ENCODE data around the gene YBX2.
"Not testable (repeated sequence)": the region's sequence is repeated elsewhere in the genome, so short reads cannot be mapped to it uniquely, and the experiment has no call there.

The YBX2 gene

GRCh38 chr17:7294614-7295153 is at the start of gene YBX2:
YBX2 (minus strand) TSS chr17:7294639; CDS start chr17:7294500, 139 bp downstream.
- no peak for DNase-seq (ENCODE audit: low read depth in 2 of 2)

- no peak for DNase-seq (ENCODE audit: low read depth in 2 of 2)
Measured at GRCh38 chr17:7343250-7343649, 48.8 kb upstream of the YBX2 start.

GRCh38 chr17:7341842-7342241 is 47.4 kb upstream of the YBX2 start:
- no peak for DNase-seq (ENCODE audit: low read depth in 2 of 2)

- no peak for DNase-seq (ENCODE audit: low read depth in 2 of 2)
Measured at GRCh38 chr17:7340179-7340578, 45.7 kb upstream of the YBX2 start.

- not testable (repeated sequence) for DNase-seq (ENCODE audit: low read depth in 2 of 2)
Measured at GRCh38 chr17:7337600-7337999, 43.2 kb upstream of the YBX2 start.

- no peak for DNase-seq (ENCODE audit: low read depth in 2 of 2)
Measured at GRCh38 chr17:7336240-7337175, 42.1 kb upstream of the YBX2 start, which contains the start of gene ACAP1. ACAP1 (plus strand) TSS chr17:7336529; CDS start chr17:7336735, 206 bp downstream.

GRCh38 chr17:7335765-7336164 is 41.3 kb upstream of the YBX2 start:
- not testable (repeated sequence) for DNase-seq (ENCODE audit: low read depth in 2 of 2)

GRCh38 chr17:7334938-7335538 is 40.6 kb upstream of the YBX2 start:
- no peak for DNase-seq (ENCODE audit: low read depth in 2 of 2)

- DNase-seq (ENCODE audit: low read depth in 2 of 2): not testable (repeated sequence)
Measured at GRCh38 chr17:7332600-7333069, 38.2 kb upstream of the YBX2 start.

- DNase-seq (ENCODE audit: low read depth in 2 of 2): no peak
Measured at GRCh38 chr17:7332111-7332510, 37.7 kb upstream of the YBX2 start.

GRCh38 chr17:7330638-7331015 is 36.2 kb upstream of the YBX2 start:
- no peak for DNase-seq (ENCODE audit: low read depth in 2 of 2)

GRCh38 chr17:7329997-7330637 is 35.7 kb upstream of the YBX2 start:
- DNase-seq (ENCODE audit: low read depth in 2 of 2): peak in 1 of 2 experiments; percentile 45

- peak; percentile 98 for DNase-seq (ENCODE audit: low read depth in 2 of 2)
Measured at GRCh38 chr17:7329374-7329996, 35.0 kb upstream of the YBX2 start.

GRCh38 chr17:7328840-7329373 is 34.5 kb upstream of the YBX2 start, which contains the start of gene NEURL4:
NEURL4 (minus strand) TSS chr17:7329335; CDS start chr17:7329312, 23 bp downstream.
- DNase-seq (ENCODE audit: low read depth in 2 of 2): no peak

- no peak for DNase-seq (ENCODE audit: low read depth in 2 of 2)
Measured at GRCh38 chr17:7328009-7328408, 33.6 kb upstream of the YBX2 start.

GRCh38 chr17:7327501-7327900 is 33.1 kb upstream of the YBX2 start:
- DNase-seq (ENCODE audit: low read depth in 2 of 2): no peak

GRCh38 chr17:7327056-7327455 is 32.6 kb upstream of the YBX2 start:
- no peak for DNase-seq (ENCODE audit: low read depth in 2 of 2)

GRCh38 chr17:7326186-7326585 is 31.7 kb upstream of the YBX2 start:
- DNase-seq (ENCODE audit: low read depth in 2 of 2): no peak

GRCh38 chr17:7325031-7325528 is 30.6 kb upstream of the YBX2 start:
- no peak for DNase-seq (ENCODE audit: low read depth in 2 of 2)

GRCh38 chr17:7324438-7324779 is 30.0 kb upstream of the YBX2 start:
- no peak for DNase-seq (ENCODE audit: low read depth in 2 of 2)
